NB4 (cell line): ENCODE results near the gene USP24.

ENCODE experiments used
- MAX ChIP-seq: IDR thresholded peaks from 2 replicates; pipeline ENCODE4 v1.6.1; 2011; ENCODE audit warnings: low read depth, low read length
- POLR2A ChIP-seq: IDR thresholded peaks from 2 replicates; pipeline ENCODE4 v1.6.1; 2011; ENCODE audit warnings: mild to moderate bottlenecking; ENCODE audit not compliant: insufficient read length; ENCODE audit errors: extremely low read depth
- TF ChIP-seq, protein P1 (sequence below): IDR thresholded peaks from one replicate; pipeline ENCODE4 v1.5.1; 2012; ENCODE audit warnings: low read depth, low read length

DNA sequence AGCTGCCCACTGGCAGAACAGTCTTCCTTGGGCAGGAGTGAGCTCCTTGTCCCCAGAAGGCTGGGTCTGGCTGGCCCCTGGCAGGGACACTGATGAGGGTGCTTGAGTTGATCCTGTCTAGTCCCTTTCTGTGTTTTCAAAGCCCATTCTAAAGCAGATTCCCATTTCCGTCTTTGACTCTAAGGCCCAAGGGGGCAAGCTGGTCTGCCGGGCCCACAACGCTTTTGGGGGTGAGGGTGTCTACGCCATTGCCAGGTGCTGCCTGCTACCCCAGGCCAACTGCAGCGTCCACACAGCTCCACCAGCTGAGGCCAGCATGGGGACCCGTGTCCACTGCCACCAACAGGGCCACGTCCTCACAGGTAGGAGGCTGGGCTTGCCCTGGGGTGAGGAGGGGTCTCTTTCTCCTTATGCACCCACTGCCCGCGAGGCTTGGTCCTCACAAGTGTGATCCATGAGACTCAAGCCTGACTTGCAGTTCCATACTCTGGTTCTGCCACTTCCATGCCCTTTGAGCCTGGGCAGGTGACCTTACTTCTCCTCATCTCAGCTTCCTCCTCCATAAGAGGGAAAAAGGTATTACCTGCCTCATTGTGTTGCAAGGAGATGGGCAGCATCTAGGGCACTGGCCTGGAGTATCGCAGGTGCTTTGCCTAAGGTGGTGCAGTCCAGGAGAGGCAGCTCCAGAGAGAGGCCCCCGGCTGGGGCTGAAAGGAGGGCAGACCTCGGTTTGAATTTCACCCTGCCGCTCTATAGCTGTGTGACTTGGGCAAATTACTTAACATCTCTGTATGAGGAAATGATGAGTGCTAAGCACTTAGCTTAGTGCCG is 155.6 kb downstream of the USP24 start:
- TF ChIP-seq, protein P1, sequence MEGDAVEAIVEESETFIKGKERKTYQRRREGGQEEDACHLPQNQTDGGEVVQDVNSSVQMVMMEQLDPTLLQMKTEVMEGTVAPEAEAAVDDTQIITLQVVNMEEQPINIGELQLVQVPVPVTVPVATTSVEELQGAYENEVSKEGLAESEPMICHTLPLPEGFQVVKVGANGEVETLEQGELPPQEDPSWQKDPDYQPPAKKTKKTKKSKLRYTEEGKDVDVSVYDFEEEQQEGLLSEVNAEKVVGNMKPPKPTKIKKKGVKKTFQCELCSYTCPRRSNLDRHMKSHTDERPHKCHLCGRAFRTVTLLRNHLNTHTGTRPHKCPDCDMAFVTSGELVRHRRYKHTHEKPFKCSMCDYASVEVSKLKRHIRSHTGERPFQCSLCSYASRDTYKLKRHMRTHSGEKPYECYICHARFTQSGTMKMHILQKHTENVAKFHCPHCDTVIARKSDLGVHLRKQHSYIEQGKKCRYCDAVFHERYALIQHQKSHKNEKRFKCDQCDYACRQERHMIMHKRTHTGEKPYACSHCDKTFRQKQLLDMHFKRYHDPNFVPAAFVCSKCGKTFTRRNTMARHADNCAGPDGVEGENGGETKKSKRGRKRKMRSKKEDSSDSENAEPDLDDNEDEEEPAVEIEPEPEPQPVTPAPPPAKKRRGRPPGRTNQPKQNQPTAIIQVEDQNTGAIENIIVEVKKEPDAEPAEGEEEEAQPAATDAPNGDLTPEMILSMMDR: no peak
- TF ChIP-seq MAX (no peak), POLR2A (no peak)
